ENCODE measurements around the gene PIK3R1.

The PIK3R1 gene

GRCh38 chr5:68215208-68215897 is at the start of gene PIK3R1:
Gene PIK3R1 (plus strand): TSS chr5:68215756. CDS start chr5:68226676, 10,920 bp downstream.
- peak; percentile 88 for DNase-seq (ENCODE audit: low read depth)

DNA sequence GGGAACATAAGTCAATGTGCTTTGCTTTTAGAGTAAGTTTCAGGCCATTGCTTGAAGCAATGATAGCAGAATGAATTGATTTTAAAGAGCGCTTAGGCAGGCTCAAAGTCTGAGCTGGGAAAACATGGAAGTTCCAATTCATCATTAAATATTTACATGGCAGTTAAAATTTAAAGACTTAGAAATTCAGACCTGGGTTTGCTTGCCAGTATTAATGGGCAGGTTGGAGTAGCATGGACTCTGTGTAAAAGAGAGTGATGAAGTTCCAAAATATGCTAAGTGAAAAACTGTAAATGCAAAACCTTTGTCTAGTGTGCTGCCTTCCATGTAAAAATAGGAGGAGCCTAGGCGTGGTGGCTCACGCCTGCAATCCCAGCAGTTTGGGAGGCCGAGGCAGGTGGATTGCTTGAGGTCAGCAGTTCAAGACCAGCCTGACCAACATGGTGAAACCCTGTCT is 48.3 kb upstream of the PIK3R1 start:
- DNase-seq (ENCODE audit: low read depth), result no peak

DNA sequence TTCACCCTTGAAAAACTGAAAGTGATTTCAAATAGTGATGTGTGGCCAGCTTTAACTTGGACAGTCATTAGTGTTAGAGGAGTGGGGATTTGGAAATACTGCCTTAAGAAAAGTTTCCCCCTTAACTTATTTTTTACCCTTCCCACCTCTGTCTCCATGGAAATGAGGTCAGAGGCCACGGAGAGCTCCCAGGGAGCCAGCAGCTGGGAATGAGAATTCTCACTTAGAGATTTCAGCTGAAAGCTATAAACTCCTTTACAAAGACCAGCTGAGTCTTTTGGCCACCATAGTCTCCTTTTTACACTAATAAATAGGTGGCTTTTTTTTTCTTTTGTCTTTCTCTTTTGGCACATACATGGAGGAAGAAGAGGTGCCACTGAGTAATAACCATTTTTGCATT is 45.7 kb upstream of the PIK3R1 start:
- no peak for DNase-seq (ENCODE audit: low read depth)

DNA sequence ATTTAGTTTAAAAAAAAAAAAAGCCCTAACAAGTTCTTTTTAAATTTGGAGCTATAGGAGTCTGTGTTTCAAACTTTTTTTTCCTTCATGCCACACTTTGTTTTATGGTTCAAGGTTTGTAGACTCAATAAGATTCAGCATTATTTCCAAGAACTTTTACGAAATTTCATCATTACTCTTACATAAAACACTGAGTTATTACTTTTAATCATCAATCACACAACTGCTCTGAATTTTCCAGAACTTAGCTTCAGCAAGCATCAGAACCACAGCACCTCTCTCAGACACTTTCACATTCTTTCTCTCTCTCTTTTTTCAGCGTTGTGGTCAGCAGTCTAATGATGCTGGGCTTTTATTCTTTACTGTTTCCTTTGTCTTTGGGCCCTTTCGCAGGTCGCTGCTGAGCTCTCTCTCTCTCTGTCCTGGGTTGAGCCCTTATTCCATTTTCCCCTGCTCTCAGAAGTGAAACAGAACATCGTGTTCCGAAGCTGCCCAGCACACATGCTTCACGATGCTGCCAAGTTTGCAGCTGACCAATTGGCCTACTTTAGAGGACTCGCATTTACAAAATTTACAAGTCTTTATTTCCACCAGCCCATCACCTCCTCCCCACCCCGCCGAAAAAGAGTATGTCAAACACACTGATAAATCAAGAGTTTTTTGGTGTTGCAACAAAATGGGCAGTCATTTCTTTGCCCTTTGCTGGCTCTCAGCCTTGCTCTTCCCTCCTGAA is 44.6 kb upstream of the PIK3R1 start:
- DNase-seq (ENCODE audit: low read depth), result no peak

- DNase-seq (ENCODE audit: low read depth), result no peak
These were observed 43.2 kb upstream of the PIK3R1 start for GRCh38 chr5:68172314-68172713.

DNA sequence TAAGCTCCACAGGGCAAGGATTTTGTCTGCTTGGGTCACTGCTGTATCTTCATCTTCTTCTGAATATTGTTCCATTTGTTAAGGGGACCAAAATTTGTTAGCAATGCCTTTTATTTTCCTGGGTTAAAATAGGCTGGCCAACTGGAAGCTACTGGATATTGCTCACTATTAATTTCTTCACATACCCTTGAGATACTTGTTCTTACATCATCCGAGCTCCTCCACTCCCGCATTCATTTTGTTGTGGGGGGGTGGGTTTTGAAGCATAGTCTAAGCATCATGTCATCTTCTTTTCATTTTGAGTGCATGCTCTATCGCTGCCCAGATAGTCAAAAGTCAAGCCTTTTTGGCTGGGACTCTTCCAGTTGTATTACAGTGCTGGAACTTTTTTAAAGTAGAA is 42.5 kb upstream of the PIK3R1 start:
- DNase-seq (ENCODE audit: low read depth), result no peak

- DNase-seq (ENCODE audit: low read depth), result no peak
These were observed 39.3 kb upstream of the PIK3R1 start for GRCh38 chr5:68176253-68176652.

GRCh38 chr5:68176802-68177479 is 38.6 kb upstream of the PIK3R1 start:
- DNase-seq (ENCODE audit: low read depth), result no peak

DNA sequence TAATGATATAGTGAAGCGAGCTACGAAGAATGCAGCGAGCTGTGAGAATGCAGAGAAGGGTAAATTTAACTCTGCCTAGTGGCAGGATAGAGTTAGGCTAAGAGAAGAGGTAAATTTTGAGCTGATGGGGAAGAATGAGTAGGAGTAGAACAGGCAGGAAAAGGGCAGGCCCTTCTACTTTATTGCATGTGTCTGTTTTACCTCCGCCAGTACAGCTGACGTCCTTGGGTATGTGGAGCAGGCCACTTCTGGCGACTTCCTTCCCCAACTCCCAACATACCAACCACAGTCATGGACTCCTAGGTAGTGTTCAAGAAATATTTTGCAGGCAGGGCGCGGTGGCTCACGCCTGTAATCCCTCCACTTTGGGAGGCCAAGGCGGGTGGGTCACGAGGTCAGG is 37.9 kb upstream of the PIK3R1 start:
- DNase-seq (ENCODE audit: low read depth), result no peak

DNA sequence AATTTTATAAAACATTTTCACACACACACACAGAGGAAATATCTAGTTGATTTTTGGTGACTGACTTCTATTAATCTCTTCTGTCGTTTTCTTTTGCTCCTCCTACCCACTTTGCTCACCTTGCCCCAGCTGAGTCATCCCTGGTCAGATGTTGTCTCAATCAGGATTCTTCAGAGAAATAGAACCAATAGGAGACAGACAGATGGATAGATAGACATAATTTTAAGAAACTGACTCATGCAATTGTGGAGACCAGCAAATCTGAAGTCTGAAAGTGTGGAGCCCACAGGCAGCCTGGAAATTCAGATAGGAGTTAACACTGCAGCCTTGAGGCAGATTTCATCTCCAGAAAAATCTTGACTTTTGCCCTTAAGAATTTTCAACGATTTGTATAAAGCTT is 37.0 kb upstream of the PIK3R1 start:
- DNase-seq (ENCODE audit: low read depth), result no peak

DNA sequence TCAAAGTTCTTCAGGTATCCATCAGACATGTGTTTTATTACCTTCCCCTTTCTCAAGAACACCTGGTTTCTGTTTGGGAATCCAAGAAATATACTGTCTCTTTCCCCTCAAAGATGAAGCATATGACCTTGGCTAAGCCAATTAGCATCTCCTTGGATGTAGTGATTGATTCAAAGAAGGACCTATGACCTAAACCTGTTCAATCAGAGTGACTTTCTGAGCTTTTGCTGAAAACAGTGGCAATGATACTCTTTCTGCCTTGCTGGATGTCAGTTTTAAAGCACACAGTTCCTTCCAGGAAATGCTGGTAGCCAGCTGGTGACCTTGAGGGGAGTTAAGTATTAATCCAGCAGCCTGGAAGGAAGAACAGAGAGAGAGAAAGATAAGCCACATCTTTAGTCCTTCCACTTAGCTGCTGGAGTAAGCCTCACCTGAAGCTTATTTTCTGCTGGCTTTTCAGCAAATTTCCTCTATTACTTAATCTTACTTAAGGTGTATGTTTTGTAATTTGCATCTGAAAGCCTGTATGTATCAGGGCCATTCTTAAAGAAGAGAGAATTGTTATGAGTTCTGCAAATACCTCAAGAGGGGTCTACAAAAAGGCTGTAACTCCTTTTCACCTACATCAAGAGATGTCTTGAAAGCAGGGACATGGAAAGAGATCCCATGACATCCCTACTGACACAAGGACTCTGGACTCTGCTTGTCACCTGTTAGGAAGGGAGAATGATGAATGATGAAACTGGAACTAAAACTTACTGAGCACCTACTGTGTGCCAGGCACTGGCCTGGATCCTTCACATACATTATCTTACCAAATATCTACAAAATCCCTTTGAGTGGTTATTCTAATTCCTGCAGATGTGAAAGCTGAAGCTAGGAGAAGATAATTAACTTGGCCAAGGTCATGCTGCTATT is 35.2 kb upstream of the PIK3R1 start:
- DNase-seq (ENCODE audit: low read depth), result no peak

DNA sequence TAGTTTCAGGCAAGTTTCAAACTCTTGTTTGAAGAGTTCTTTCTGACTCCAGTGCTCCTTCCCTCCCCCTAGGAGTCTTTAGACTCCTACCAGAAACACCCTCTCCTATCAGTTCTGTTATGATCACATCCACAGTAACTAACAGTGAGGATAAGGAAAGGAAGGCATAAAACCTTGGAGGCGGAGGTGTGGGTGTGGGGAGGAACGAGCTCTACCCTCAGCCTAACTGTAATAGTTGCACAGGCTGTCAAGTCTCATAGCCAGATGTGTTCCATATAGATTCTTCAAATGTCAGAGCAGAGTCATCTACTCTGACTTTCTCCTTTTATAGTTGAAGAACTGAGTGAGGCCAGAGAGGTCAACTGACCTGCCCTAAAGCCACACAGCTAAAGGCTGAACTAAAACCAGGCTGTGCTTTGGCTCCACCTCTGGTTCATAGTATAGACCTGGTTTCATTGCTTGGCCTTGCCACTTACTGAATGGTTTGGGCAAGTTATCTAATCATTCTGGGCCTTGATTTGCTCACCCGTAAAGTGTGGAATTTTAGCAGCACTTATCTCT is 34.4 kb upstream of the PIK3R1 start:
- DNase-seq (ENCODE audit: low read depth), result no peak

- no peak for DNase-seq (ENCODE audit: low read depth)
These were observed 33.5 kb upstream of the PIK3R1 start for GRCh38 chr5:68182094-68182493.

GRCh38 chr5:68182534-68182933 is 33.0 kb upstream of the PIK3R1 start:
- no peak for DNase-seq (ENCODE audit: low read depth)

DNA sequence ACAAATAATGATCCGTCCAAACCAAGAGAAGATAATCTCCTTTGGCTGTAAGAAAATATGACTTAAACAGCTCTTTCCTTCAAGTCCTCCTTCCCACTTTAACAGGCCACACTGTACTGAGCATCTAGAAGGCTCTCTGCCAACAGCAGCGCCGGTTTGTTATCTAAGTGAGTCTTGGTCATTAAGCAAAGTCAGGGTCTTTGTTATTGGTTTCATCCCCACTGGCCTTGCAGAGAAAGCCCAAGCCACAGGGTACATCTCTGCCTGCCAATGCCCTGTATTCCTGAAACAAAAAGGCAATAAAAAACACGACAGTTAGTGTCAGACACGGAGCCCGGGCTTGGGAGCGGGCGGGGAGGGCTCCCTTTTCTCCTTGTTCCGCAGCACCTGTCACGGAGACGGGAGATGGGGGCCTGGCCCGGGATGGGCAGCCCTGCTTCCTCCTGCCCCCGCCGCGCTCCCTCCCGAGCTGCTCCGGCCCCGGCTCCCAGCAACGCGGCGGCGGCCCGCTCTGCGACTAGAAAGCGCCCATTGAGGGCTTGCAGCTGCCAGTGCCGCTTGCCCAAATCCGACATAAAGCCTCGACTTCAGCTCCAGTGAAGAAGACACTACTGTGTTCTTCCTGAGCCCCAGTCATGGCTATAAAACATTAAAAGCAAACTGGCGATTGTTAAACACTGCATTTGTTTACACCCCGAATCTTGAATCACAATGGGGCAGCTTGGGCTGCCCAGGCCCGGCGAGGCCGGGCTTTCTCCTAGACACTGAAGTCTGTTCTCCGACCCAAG is 28.1 kb upstream of the PIK3R1 start:
- no peak for DNase-seq (ENCODE audit: low read depth)

DNA sequence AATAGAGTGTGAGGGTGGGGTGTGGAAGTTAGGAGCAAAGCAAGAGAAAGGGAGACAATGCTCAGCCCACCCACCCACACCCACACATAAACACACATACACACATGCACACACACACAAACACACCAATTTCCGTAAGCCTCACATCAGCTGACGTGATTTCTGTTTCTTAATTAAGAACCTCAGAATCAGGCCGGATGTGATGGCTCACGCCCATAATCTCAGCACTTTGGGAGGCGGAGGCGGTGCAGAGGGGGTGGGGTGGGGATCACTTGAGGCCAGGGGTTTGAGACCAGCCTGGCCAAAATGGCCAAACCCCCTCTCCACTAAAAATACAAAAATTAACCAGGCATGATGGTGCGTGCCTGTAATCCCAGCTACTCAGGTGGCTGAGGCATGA is 26.4 kb upstream of the PIK3R1 start:
- no peak for DNase-seq (ENCODE audit: low read depth)

- no peak for DNase-seq (ENCODE audit: low read depth)
These were observed 25.9 kb upstream of the PIK3R1 start for GRCh38 chr5:68189613-68190012.

DNA sequence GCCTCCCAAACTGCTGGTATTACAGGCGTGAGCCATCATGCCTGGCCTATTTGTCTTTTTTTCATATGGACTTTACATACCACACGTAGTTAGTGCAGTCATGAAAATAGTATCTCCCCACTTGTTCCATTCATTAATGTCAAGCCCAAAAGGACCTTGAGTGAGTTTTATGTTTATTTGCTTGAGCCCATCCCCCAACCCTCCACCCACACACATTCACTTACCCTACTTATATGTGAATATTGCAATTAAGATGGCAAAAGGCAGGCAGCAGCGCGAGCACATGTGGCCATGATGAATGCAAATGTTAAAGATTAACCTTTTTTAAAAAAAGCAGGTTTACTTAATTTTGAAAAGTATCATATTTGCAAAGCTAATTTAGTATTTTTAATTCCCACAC is 24.9 kb upstream of the PIK3R1 start:
- DNase-seq (ENCODE audit: low read depth), result no peak

GRCh38 chr5:68191083-68191791 is 24.3 kb upstream of the PIK3R1 start:
- DNase-seq (ENCODE audit: low read depth), result no peak

DNA sequence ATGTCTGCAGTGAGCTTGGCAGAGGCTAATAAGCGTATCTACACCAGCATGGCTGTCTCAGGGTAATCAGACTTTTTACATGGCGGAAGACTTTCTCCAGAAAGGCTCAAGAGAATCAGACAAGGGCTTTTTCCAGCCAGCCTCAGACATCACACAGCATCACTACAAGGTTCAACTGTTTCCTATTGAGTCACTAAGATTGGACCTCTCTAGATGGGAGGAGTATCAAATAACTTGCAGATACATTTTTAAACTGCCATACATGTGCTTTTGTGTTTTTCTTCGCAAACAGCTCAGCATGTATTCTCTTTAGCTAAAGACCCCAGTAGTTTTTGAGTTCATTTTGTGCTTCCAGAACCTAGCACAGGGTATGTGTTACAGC is 22.9 kb upstream of the PIK3R1 start:
- DNase-seq (ENCODE audit: low read depth), result no peak

All from stimulated activated CD8-positive, alpha-beta memory T cell treated with anti-CD3 and anti-CD28 coated beads, Interleukin-12 subunit alpha, Interleukin-12 subunit beta, amount 100 ng/mL, for 4 hours (primary cell).